GM23248 (cell line): ENCODE measurements around the gene PANK4.

Experiments used
- EZH2 ChIP-seq: fragments of 200-600 bp; sonication (generic); IDR thresholded peaks from 2 replicates; pipeline ENCODE4 v1.6.1; 2018; ENCODE audit warnings: antibody characterized with exemption, mild to moderate bottlenecking; ENCODE audit not compliant: insufficient read depth, poor library complexity, severe bottlenecking
- EZH2phosphoT487 ChIP-seq: fragments of 200-600 bp; sonication (generic); IDR thresholded peaks from 2 replicates; pipeline ENCODE4 v1.6.1; 2018; ENCODE audit warnings: antibody characterized with exemption, moderate library complexity, mild to moderate bottlenecking, low read depth; ENCODE audit not compliant: insufficient read depth

GRCh38 chr1:2567083-2567679, 40.8 kb upstream of the PANK4 start:
- no peak for TF ChIP-seq EZH2phosphoT487
- TF ChIP-seq EZH2, result no peak
